HG03108 (cell line): ENCODE results near the gene SPTLC1.

Experiments
- ATAC-seq: cut with Tn5 transposase; IDR thresholded peaks from one replicate; pipeline ENCODE4 v1.9.1; 2021; ENCODE audit warnings: moderate library complexity; ENCODE audit not compliant: unreplicated experiment

Gene SPTLC1

GRCh38 chr9:91986248-91986647, 129.0 kb downstream of the SPTLC1 start:
- no peak for ATAC-seq

GRCh38 chr9:91985692-91986091, 129.5 kb downstream of the SPTLC1 start:
- no peak for ATAC-seq
